CD8-positive, alpha-beta memory T cell (primary cell): ENCODE measurements around the gene LRRC14B. TPM values are rescaled to one million over a fixed set of nuclear protein-coding genes. Genes with fewer than 3 reads are reported as not detected.
"Not testable (repeated sequence)": the region's sequence is repeated elsewhere in the genome, so short reads cannot be mapped to it uniquely, and the experiment has no call there.

Source experiments
- CTCF ChIA-PET: fragments of 350-600 bp; sonication (Branson Sonifier 250); formaldehyde crosslinking; loops from one replicate; lab custom pipeline; 2021; ENCODE audit warnings: antibody characterized with exemption; lab: Charles Lee
- POLR2A ChIA-PET: fragments of 350-600 bp; sonication (Branson Sonifier 250); formaldehyde crosslinking; loops from one replicate; lab custom pipeline; 2021; ENCODE audit warnings: antibody characterized with exemption; lab: Charles Lee
- DNase-seq, 5 donors: peaks; one replicate each; pipeline versions ENCODE4 v3.0.0 to v3.0.0-alpha.2; 2020 to 2022; ENCODE audit warnings: mixed read lengths in 1 of 5
- H3K27ac ChIP-seq: one replicate; pipeline ENCODE4 v1.7.0; 2013; ENCODE audit warnings: low read depth, mild to moderate bottlenecking, low read length, moderate library complexity
- H3K27me3 ChIP-seq: 2 replicates; pipeline ENCODE4 v1.7.0; 2013; ENCODE audit warnings: low read length, mild to moderate bottlenecking; ENCODE audit not compliant: insufficient read depth, poor library complexity, severe bottlenecking
- H3K36me3 ChIP-seq: 2 replicates; pipeline ENCODE4 v1.7.0; 2013; ENCODE audit warnings: mild to moderate bottlenecking, low read length, moderate library complexity; ENCODE audit not compliant: insufficient read depth
- H3K4me1 ChIP-seq: 2 replicates; pipeline ENCODE4 v1.7.0; 2013; ENCODE audit warnings: mild to moderate bottlenecking, low read length, moderate library complexity; ENCODE audit not compliant: insufficient read depth
- H3K4me3 ChIP-seq: 2 replicates; pipeline ENCODE4 v1.7.0; 2013; ENCODE audit warnings: mild to moderate bottlenecking, low read length
- H3K9me3 ChIP-seq: 2 replicates; pipeline ENCODE4 v1.7.0; 2013; ENCODE audit warnings: mild to moderate bottlenecking, low read length
- H3K27ac Mint-ChIP-seq, 8 donors: one replicate each; pipeline ENCODE4 v1.8.0; 2020 to 2021; ENCODE audit warnings: mixed read lengths in 8 of 8, mild to moderate bottlenecking in 6 of 8, inconsistent platforms in 3 of 8, moderate library complexity in 3 of 8
- H3K27me3 Mint-ChIP-seq, 2 donors: one replicate each; pipeline ENCODE4 v1.8.0; 2020 to 2021; ENCODE audit warnings: mixed read lengths in 2 of 2, mild to moderate bottlenecking in 1 of 2, moderate library complexity in 1 of 2
- H3K36me3 Mint-ChIP-seq, 3 donors: one replicate each; pipeline ENCODE4 v1.8.0; 2020 to 2021; ENCODE audit warnings: mixed read lengths in 3 of 3, inconsistent platforms in 1 of 3, mild to moderate bottlenecking in 1 of 3
- H3K4me1 Mint-ChIP-seq, 3 donors: one replicate each; pipeline ENCODE4 v1.8.0; 2020 to 2021; ENCODE audit warnings: mixed read lengths in 3 of 3, inconsistent platforms in 1 of 3, mild to moderate bottlenecking in 1 of 3
- H3K4me3 Mint-ChIP-seq, 7 donors: one replicate each; pipeline ENCODE4 v1.8.0; 2020 to 2021; ENCODE audit warnings: mixed read lengths in 7 of 7, mild to moderate bottlenecking in 6 of 7, moderate library complexity in 4 of 7, inconsistent platforms in 2 of 7
- H3K9me3 Mint-ChIP-seq, 5 donors: one replicate each; pipeline ENCODE4 v1.8.0; 2020 to 2022; ENCODE audit warnings: mixed read lengths in 5 of 5, mild to moderate bottlenecking in 3 of 5, moderate library complexity in 2 of 5, inconsistent platforms in 1 of 5
- polyA plus RNA-seq: library from polyadenylated mRNA; unstranded; fragments of 300-500 nt; fragmentation: Illumina TruSeq; gene quantifications from one replicate; pipeline ENCODE4 v1.2.3, GENCODE V29; 2021
- total RNA-seq, 2 experiments: library from RNA; stranded (reverse); gene quantifications; one replicate each; pipeline ENCODE4 v1.2.3, GENCODE V29; 2021

Gene LRRC14B
- total and polyA plus RNA-seq, 3 experiments from 2014 or later, result not detected

DNA sequence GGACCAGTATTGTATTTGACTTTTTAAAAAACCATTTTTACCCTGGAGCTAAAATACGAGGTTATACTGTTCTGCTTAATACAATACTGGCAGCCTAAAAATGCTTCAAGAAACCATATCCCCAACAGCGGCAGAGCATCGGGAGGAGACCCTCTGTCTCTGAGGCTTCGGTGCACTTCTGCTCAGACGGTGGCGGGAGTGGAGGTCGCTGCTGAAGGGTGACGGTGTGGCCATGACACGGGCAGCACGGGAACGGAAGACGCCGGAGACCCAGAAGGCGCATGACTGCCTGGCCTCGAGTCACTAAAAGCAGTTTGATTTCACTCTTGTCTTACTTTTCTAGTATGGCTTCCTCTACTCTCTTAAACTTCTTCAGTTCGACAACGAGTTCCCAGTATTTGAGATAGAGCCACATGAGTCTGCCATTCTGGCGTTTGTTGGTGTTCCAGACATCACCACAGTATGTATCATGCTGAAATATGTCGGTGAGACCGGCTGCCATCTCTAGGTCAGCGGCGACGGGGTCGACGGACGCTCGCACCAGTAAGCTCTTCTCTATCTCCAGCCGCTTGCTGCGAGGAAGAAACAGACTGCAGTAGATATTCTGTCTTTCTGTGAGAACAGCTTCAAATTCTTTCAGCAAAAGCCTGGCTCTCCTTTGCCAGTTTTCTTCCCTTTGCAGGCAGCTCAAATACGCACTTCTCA is 13.8 kb downstream of the LRRC14B start:
- Histone ChIP-seq H3K4me3 (no peak overlapping the region), H3K4me1 (peaks cover 7% of the 10 kb centered on the region), H3K27ac (no peak overlapping the region), H3K36me3 (peaks cover 25% of the 10 kb centered on the region), H3K9me3 (no peaks in the 10 kb centered on the region), H3K27me3 (no peaks in the 10 kb centered on the region)
- H3K36me3 Mint-ChIP-seq, result peaks cover 6 to 70% (median 31%) of the 10 kb centered on the region in 3 donors
- H3K4me1 Mint-ChIP-seq, result peaks cover 16 to 35% (median 26%) of the 10 kb centered on the region in 3 donors
- H3K27me3 Mint-ChIP-seq, result no peaks in the 10 kb centered on the region
- no peaks in the 10 kb centered on the region for H3K9me3 Mint-ChIP-seq
- ChIA-PET CTCF (no interaction called here), POLR2A (no interaction called here)
- H3K27ac Mint-ChIP-seq, result peak overlapping the region in 1 of 8 donors; percentile 49
- DNase-seq, result no peak
- H3K4me3 Mint-ChIP-seq, result no peak overlapping the region

GRCh38 chr5:206406-206805 is 15.1 kb downstream of the LRRC14B start:
- H3K27ac ChIP-seq, result no peak overlapping the region
- H3K4me3 ChIP-seq, result no peak overlapping the region
- H3K27ac Mint-ChIP-seq, result no peak overlapping the region
- no peak for DNase-seq
- peaks cover 20 to 40% (median 31%) of the 10 kb centered on the region in 3 donors for H3K4me1 Mint-ChIP-seq
- ChIA-PET CTCF (no interaction called here), POLR2A (no interaction called here)
- no peak overlapping the region for H3K4me3 Mint-ChIP-seq
- no peaks in the 10 kb centered on the region for H3K27me3 ChIP-seq
- H3K9me3 Mint-ChIP-seq, result no peaks in the 10 kb centered on the region
- H3K9me3 ChIP-seq, result no peaks in the 10 kb centered on the region
- peaks cover 25% of the 10 kb centered on the region for H3K36me3 ChIP-seq
- no peaks in the 10 kb centered on the region for H3K27me3 Mint-ChIP-seq
- peaks cover 9% of the 10 kb centered on the region for H3K4me1 ChIP-seq
- peaks cover 6 to 65% (median 32%) of the 10 kb centered on the region in 3 donors for H3K36me3 Mint-ChIP-seq

GRCh38 chr5:206927-207536 is 15.7 kb downstream of the LRRC14B start:
- Mint-ChIP-seq H3K27me3 (no peaks in the 10 kb centered on the region), H3K27ac (peak overlapping the region in 1 of 8 donors; percentile 40), H3K36me3 (peaks cover 6 to 62% (median 32%) of the 10 kb centered on the region in 3 donors), H3K4me1 (peaks cover 20 to 40% (median 31%) of the 10 kb centered on the region in 3 donors), H3K9me3 (no peaks in the 10 kb centered on the region), H3K4me3 (peak overlapping the region in 1 of 7 donors; percentile 72)
- H3K27ac ChIP-seq, result no peak overlapping the region
- peaks cover 25% of the 10 kb centered on the region for H3K36me3 ChIP-seq
- ChIA-PET CTCF (no interaction called here), POLR2A (no interaction called here)
- no peaks in the 10 kb centered on the region for H3K9me3 ChIP-seq
- no peak for DNase-seq
- no peak overlapping the region for H3K4me3 ChIP-seq
- peaks cover 9% of the 10 kb centered on the region for H3K4me1 ChIP-seq
- H3K27me3 ChIP-seq, result no peaks in the 10 kb centered on the region

- no peaks in the 10 kb centered on the region for H3K9me3 ChIP-seq
- DNase-seq, result no peak
- Mint-ChIP-seq H3K4me1 (peaks cover 20 to 40% (median 31%) of the 10 kb centered on the region in 3 donors), H3K9me3 (no peaks in the 10 kb centered on the region), H3K27me3 (no peaks in the 10 kb centered on the region), H3K27ac (peak overlapping the region in 1 of 8 donors; percentile 7), H3K36me3 (peaks cover 6 to 59% (median 32%) of the 10 kb centered on the region in 3 donors), H3K4me3 (no peak overlapping the region)
- peaks cover 9% of the 10 kb centered on the region for H3K4me1 ChIP-seq
- ChIA-PET CTCF (no interaction called here), POLR2A (no interaction called here)
- H3K4me3 ChIP-seq, result no peak overlapping the region
- no peaks in the 10 kb centered on the region for H3K27me3 ChIP-seq
- H3K36me3 ChIP-seq, result peaks cover 25% of the 10 kb centered on the region
- no peak overlapping the region for H3K27ac ChIP-seq
Observed at GRCh38 chr5:207599-207998, 16.3 kb downstream of the LRRC14B start.

- H3K27me3 Mint-ChIP-seq, result no peaks in the 10 kb centered on the region
- H3K4me1 Mint-ChIP-seq, result peaks cover 20 to 41% (median 33%) of the 10 kb centered on the region in 3 donors
Observed at GRCh38 chr5:208449-209114, 17.3 kb downstream of the LRRC14B start.

GRCh38 chr5:213803-214395 is 22.6 kb downstream of the LRRC14B start:
- no peaks in the 10 kb centered on the region for H3K9me3 ChIP-seq
- ChIA-PET CTCF (no interaction called here), POLR2A (no interaction called here)
- peaks cover 0 to under 1% (median 0%) of the 10 kb centered on the region in 5 donors for H3K9me3 Mint-ChIP-seq
- no peak overlapping the region for H3K4me3 ChIP-seq
- no peaks in the 10 kb centered on the region for H3K36me3 ChIP-seq
- peaks cover 9% of the 10 kb centered on the region for H3K4me1 ChIP-seq
- no peaks in the 10 kb centered on the region for H3K27me3 ChIP-seq
- no peaks in the 10 kb centered on the region for H3K27me3 Mint-ChIP-seq
- H3K4me1 Mint-ChIP-seq, result peaks cover 37 to 47% (median 45%) of the 10 kb centered on the region in 3 donors
- peaks cover 0 to 32% (median 4%) of the 10 kb centered on the region in 3 donors for H3K36me3 Mint-ChIP-seq
- H3K4me3 Mint-ChIP-seq, result peak overlapping the region in 1 of 7 donors; percentile 50
- no peak for DNase-seq
- H3K27ac ChIP-seq, result no peak overlapping the region
- peak overlapping the region in 5 of 8 donors; percentile 32 to 78 (median 38) for H3K27ac Mint-ChIP-seq

More at GRCh38 chr5:208449-209114, 17.3 kb downstream of the LRRC14B start:
- CTCF ChIA-PET, result no interaction called here
- POLR2A ChIA-PET, result no interaction called here
- H3K36me3 Mint-ChIP-seq, result peaks cover 6 to 56% (median 30%) of the 10 kb centered on the region in 3 donors
- H3K4me3 Mint-ChIP-seq, result no peak overlapping the region
- Histone ChIP-seq H3K27me3 (no peaks in the 10 kb centered on the region), H3K4me1 (peaks cover 9% of the 10 kb centered on the region), H3K27ac (no peak overlapping the region), H3K4me3 (no peak overlapping the region), H3K36me3 (peaks cover 25% of the 10 kb centered on the region), H3K9me3 (no peaks in the 10 kb centered on the region)
- DNase-seq, result no peak
- H3K27ac Mint-ChIP-seq, result peak overlapping the region in 1 of 8 donors; percentile 55
- H3K9me3 Mint-ChIP-seq, result no peaks in the 10 kb centered on the region

- H3K36me3 ChIP-seq, H3K4me3 ChIP-seq, H3K27me3 Mint-ChIP-seq, CTCF ChIA-PET, H3K9me3 Mint-ChIP-seq, H3K9me3 ChIP-seq, POLR2A ChIA-PET, H3K27ac ChIP-seq, H3K27me3 ChIP-seq, H3K4me1 ChIP-seq, DNase-seq: not testable (repeated sequence)
- Mint-ChIP-seq H3K4me3 (peak overlapping the region; percentile 5 to 82 (median 36)), H3K27ac (peak overlapping the region in 7 of 8 donors; percentile 7 to 81 (median 28)), H3K4me1 (peaks cover 30 to 44% (median 42%) of the 10 kb centered on the region in 3 donors), H3K36me3 (peaks cover 0 to 40% (median 2%) of the 10 kb centered on the region in 3 donors)
Observed at GRCh38 chr5:215256-215655, 24.0 kb downstream of the LRRC14B start.
